H1 (cell line): ENCODE data around the gene ME3. TPM values are rescaled to one million over a fixed set of nuclear protein-coding genes. Genes with fewer than 3 reads are reported as not detected.

Experiments used
- CTCF ChIA-PET: fragments of 300-600 bp; sonication (Branson Sonifier 250); formaldehyde crosslinking; loops from one replicate; lab custom pipeline; 2021; ENCODE audit not compliant: partially characterized antibody; lab: Charles Lee
- POLR2A ChIA-PET: fragments of 300-600 bp; sonication (Branson Sonifier 250); formaldehyde crosslinking; loops from one replicate; lab custom pipeline; 2021; ENCODE audit warnings: inconsistent platforms; ENCODE audit not compliant: partially characterized antibody; lab: Charles Lee
- DNase-seq, 2 experiments: peaks; one replicate each; pipeline versions ENCODE4 v3.0.0 to v3.0.0-alpha.2; 2010 to 2022; ENCODE audit warnings: low spot score in 2 of 2, low read depth in 1 of 2, mixed read lengths in 1 of 2
- FAIRE-seq: peaks from 2 replicates; lab custom pipeline; 2011; peaks lifted over from hg19 to GRCh38; lab: Jason Lieb, UNC
- H2AFZ ChIP-seq: 2 replicates; pipeline ENCODE4 v1.8.1; 2012; ENCODE audit warnings: low read length, inconsistent platforms
- H2AK5ac ChIP-seq: 2 replicates; pipeline ENCODE4 v1.6.1; 2013; ENCODE audit warnings: low read depth, low read length
- H2BK120ac ChIP-seq: replicated peaks from 2 replicates; pipeline ENCODE3; 2013; ENCODE audit warnings: low read depth, low read length, inconsistent platforms
- H2BK12ac ChIP-seq: 2 replicates; pipeline ENCODE4 v1.6.1; 2013; ENCODE audit warnings: low read depth, low read length
- H2BK15ac ChIP-seq: 2 replicates; pipeline ENCODE4 v1.6.1; 2013; ENCODE audit warnings: low read length
- H2BK20ac ChIP-seq: 2 replicates; pipeline ENCODE4 v1.6.1; 2013; ENCODE audit warnings: low read length
- H2BK5ac ChIP-seq: 2 replicates; pipeline ENCODE4 v1.6.1; 2013; ENCODE audit warnings: low read depth, low read length
- H3K14ac ChIP-seq: 2 replicates; pipeline ENCODE4 v1.6.1; 2013; ENCODE audit warnings: inconsistent platforms; ENCODE audit not compliant: insufficient read length
- H3K18ac ChIP-seq: 2 replicates; pipeline ENCODE4 v1.6.1; 2013; ENCODE audit warnings: low read length; ENCODE audit errors: extremely low read depth
- H3K23ac ChIP-seq: 2 replicates; pipeline ENCODE4 v1.6.1; 2013; ENCODE audit warnings: inconsistent platforms; ENCODE audit not compliant: insufficient read length
- H3K23me2 ChIP-seq: 2 replicates; pipeline ENCODE4 v1.6.1; 2013; ENCODE audit warnings: low read depth, low read length
- H3K27ac ChIP-seq: 2 replicates; pipeline ENCODE4 v1.6.1; 2011; ENCODE audit warnings: low read depth, low read length, inconsistent platforms
- H3K27me3 ChIP-seq, 4 experiments: replicated peaks in 1 of 4; 1 replicate in 1 of 4; 2 replicates in 3 of 4; pipeline versions ENCODE4 v1.6.1 to v1.8.1; 2011 to 2013; ENCODE audit warnings: low read length in 3 of 4, mild to moderate bottlenecking in 3 of 4, inconsistent platforms in 2 of 4, mixed read lengths in 2 of 4, moderate library complexity in 1 of 4; ENCODE audit not compliant: control insufficient read depth in 3 of 4, insufficient read depth in 3 of 4; ENCODE audit errors: extremely low read depth in 1 of 4
- H3K36me3 ChIP-seq, 4 experiments: 2 replicates each; pipeline versions ENCODE4 v1.6.1 to v1.8.1; 2011 to 2013; ENCODE audit warnings: mild to moderate bottlenecking in 4 of 4, low read length in 3 of 4, moderate library complexity in 2 of 4, control low read depth in 1 of 4, inconsistent platforms in 1 of 4; ENCODE audit not compliant: insufficient read depth in 4 of 4, control insufficient read depth in 2 of 4
- H3K4ac ChIP-seq: replicated peaks from 2 replicates; pipeline ENCODE3; 2013; ENCODE audit warnings: low read length, low read depth, mixed read lengths, inconsistent platforms; ENCODE audit not compliant: insufficient read length
- H3K4me1 ChIP-seq, 4 experiments: replicated peaks in 1 of 4; 1 replicate in 1 of 4; 2 replicates in 3 of 4; pipeline versions ENCODE4 v1.6.1 to v1.8.1; 2011 to 2013; ENCODE audit warnings: low read length in 3 of 4, inconsistent platforms in 2 of 4, mixed read lengths in 1 of 4; ENCODE audit not compliant: insufficient read depth in 4 of 4, control insufficient read depth in 3 of 4
- H3K4me2 ChIP-seq, 2 experiments: 2 replicates each; pipeline versions ENCODE4 v1.6.1 to v1.8.1; 2011 to 2013; ENCODE audit warnings: low read depth in 2 of 2, low read length in 2 of 2, control low read depth in 1 of 2, inconsistent platforms in 1 of 2, mild to moderate bottlenecking in 1 of 2; ENCODE audit not compliant: insufficient read depth in 1 of 2
- H3K4me3 ChIP-seq, 4 experiments: fragments of 200-600, 300-600 bp in 1 of 4; sonication (generic), shearing (Covaris generic), sonication (Bioruptor Twin) in 1 of 4; 2 replicates each; pipeline versions ENCODE4 v1.5.1 to v1.8.1; 2011 to 2016; ENCODE audit warnings: low read length in 4 of 4, low read depth in 3 of 4, control low read depth in 2 of 4, inconsistent platforms in 2 of 4, mild to moderate bottlenecking in 2 of 4, mixed read lengths in 1 of 4, moderate library complexity in 1 of 4; ENCODE audit not compliant: insufficient read depth in 2 of 4; ENCODE audit errors: extremely low read depth in 1 of 4
- H3K56ac ChIP-seq: replicated peaks from 2 replicates; pipeline ENCODE3; 2013; ENCODE audit warnings: low read depth, mild to moderate bottlenecking, mixed read lengths, low read length, inconsistent platforms; ENCODE audit not compliant: insufficient read length
- H3K79me1 ChIP-seq: 2 replicates; pipeline ENCODE4 v1.6.1; 2013; ENCODE audit warnings: low read depth, low read length, control low read depth
- H3K79me2 ChIP-seq, 2 experiments: 2 replicates each; pipeline versions ENCODE4 v1.6.1 to v1.8.1; 2012 to 2013; ENCODE audit warnings: low read length in 2 of 2, mild to moderate bottlenecking in 2 of 2, inconsistent platforms in 1 of 2; ENCODE audit not compliant: insufficient read depth in 2 of 2, control insufficient read depth in 1 of 2
- H3K9ac ChIP-seq, 4 experiments: replicated peaks in 1 of 4; 1 replicate in 1 of 4; 2 replicates in 3 of 4; pipeline versions ENCODE4 v1.6.1 to v1.8.1; 2011 to 2013; ENCODE audit warnings: low read depth in 3 of 4, low read length in 3 of 4, control low read depth in 2 of 4, mild to moderate bottlenecking in 2 of 4, moderate library complexity in 2 of 4, inconsistent platforms in 1 of 4; ENCODE audit errors: extremely low read depth in 1 of 4
- H3K9me3 ChIP-seq, 2 experiments: 2 replicates each; pipeline versions ENCODE4 v1.6.1 to v1.8.1; 2012 to 2013; ENCODE audit warnings: mild to moderate bottlenecking in 2 of 2, moderate library complexity in 2 of 2, control low read depth in 1 of 2, inconsistent platforms in 1 of 2, low read depth in 1 of 2, low read length in 1 of 2, mixed read lengths in 1 of 2; ENCODE audit not compliant: insufficient read depth in 2 of 2
- H4K20me1 ChIP-seq, 2 experiments: replicated peaks in 1 of 2; 2 replicates each; pipeline versions ENCODE3 to v1.8.1; 2011 to 2013; ENCODE audit warnings: inconsistent platforms in 2 of 2, low read length in 2 of 2, mild to moderate bottlenecking in 1 of 2; ENCODE audit not compliant: insufficient read depth in 2 of 2, control insufficient read depth in 1 of 2
- H4K5ac ChIP-seq: 2 replicates; pipeline ENCODE4 v1.6.1; 2013; ENCODE audit warnings: low read length, low read depth, mixed read lengths, inconsistent platforms; ENCODE audit not compliant: insufficient read length
- H4K8ac ChIP-seq: 2 replicates; pipeline ENCODE4 v1.8.0; 2013; ENCODE audit warnings: mild to moderate bottlenecking, moderate library complexity, low read length, inconsistent platforms; ENCODE audit not compliant: insufficient read depth; ENCODE audit errors: extremely low read depth
- H4K91ac ChIP-seq: replicated peaks from 2 replicates; pipeline ENCODE3; 2013; ENCODE audit warnings: low read length, mixed read lengths, inconsistent platforms; ENCODE audit not compliant: insufficient read length
- ASH2L ChIP-seq: fragments of 200-600, 300-600 bp; sonication (generic); IDR thresholded peaks from one replicate; pipeline ENCODE4 v1.7.1; 2017; ENCODE audit warnings: low read length
- BCL11A ChIP-seq, 2 experiments: IDR thresholded peaks; one replicate each; pipeline ENCODE4 v1.6.1; 2011; ENCODE audit warnings: low read depth in 2 of 2, low read length in 2 of 2, mild to moderate bottlenecking in 2 of 2
- KDM1A ChIP-seq: fragments of 200-600, 300-600 bp; sonication (generic); IDR thresholded peaks from 2 replicates; pipeline ENCODE4 v1.7.1; 2016; ENCODE audit warnings: mild to moderate bottlenecking, low read length, borderline replicate concordance
- RXRA ChIP-seq: IDR thresholded peaks from 2 replicates; pipeline ENCODE4 v1.6.1; 2011; ENCODE audit warnings: low read depth, mild to moderate bottlenecking, low read length, moderate library complexity; ENCODE audit not compliant: insufficient read depth
- SP1 ChIP-seq: IDR thresholded peaks from 2 replicates; pipeline ENCODE4 v1.6.1; 2011; ENCODE audit warnings: low read depth, low read length
- TEAD4 ChIP-seq: IDR thresholded peaks from 2 replicates; pipeline ENCODE4 v1.6.1; 2012; ENCODE audit warnings: low read depth, low read length, inconsistent platforms, mixed read lengths
- WGBS, 2 experiments: shearing (Covaris generic) in 1 of 2; methylation state at CpG; one replicate each; pipeline versions ENCODE4 v1.1.6 to v1.1.7; 2013 to 2015; ENCODE audit warnings: low lambda C conversion rate in 2 of 2, mixed read lengths in 2 of 2, inconsistent platforms in 1 of 2, low coverage in 1 of 2, missing lambda C conversion rate in 1 of 2; ENCODE audit not compliant: insufficient replicate concordance in 2 of 2, insufficient coverage in 1 of 2, insufficient read length in 1 of 2; ENCODE audit errors: extremely low coverage in 1 of 2, missing lambda C conversion rate in 1 of 2; 5-methylcytosine and 5-hydroxymethylcytosine counted together
- polyA plus RNA-seq, 7 experiments: library from polyadenylated mRNA; depleted of rRNA in 3 of 7; stranded (reverse) in 5 of 7; unstranded in 2 of 7; fragments of >200 nt in 5 of 7; fragments of 200-250 nt in 2 of 7; gene quantifications; 1 replicate in 5 of 7; 2 replicates in 1 of 7; 4 replicates in 1 of 7; pipeline versions ENCODE4 v1.2.1 to v1.2.3, GENCODE V29; 2011 to 2013; ENCODE audit warnings: missing spikeins in 2 of 7, mixed read lengths in 2 of 7
- total RNA-seq: library from RNA; stranded (reverse); fragmentation: NEBNext Ultra II Directional; extraction: Animal tissue kit (Norgen Biotek cat#: 25700); gene quantifications from 2 replicates; pipeline ENCODE4 v1.2.1, GENCODE V29; 2021
- TF ChIP-seq, protein P1 (sequence below), 3 experiments: IDR thresholded peaks; 1 replicate in 2 of 3; 2 replicates in 1 of 3; pipeline versions ENCODE4 v1.5.1 to v1.6.1; 2011; ENCODE audit warnings: low read length in 3 of 3, mild to moderate bottlenecking in 3 of 3, inconsistent platforms in 2 of 3, low read depth in 1 of 3, moderate library complexity in 1 of 3; ENCODE audit not compliant: insufficient read depth in 1 of 3; ENCODE audit errors: control extremely low read depth in 1 of 3

ME3 gene
- total and polyA plus RNA-seq, 2 of the 8 experiments (the other 6 are each of a cell fraction or from before 2014, with no cell fraction given), result 1.5 to 2.8 TPM

DNA sequence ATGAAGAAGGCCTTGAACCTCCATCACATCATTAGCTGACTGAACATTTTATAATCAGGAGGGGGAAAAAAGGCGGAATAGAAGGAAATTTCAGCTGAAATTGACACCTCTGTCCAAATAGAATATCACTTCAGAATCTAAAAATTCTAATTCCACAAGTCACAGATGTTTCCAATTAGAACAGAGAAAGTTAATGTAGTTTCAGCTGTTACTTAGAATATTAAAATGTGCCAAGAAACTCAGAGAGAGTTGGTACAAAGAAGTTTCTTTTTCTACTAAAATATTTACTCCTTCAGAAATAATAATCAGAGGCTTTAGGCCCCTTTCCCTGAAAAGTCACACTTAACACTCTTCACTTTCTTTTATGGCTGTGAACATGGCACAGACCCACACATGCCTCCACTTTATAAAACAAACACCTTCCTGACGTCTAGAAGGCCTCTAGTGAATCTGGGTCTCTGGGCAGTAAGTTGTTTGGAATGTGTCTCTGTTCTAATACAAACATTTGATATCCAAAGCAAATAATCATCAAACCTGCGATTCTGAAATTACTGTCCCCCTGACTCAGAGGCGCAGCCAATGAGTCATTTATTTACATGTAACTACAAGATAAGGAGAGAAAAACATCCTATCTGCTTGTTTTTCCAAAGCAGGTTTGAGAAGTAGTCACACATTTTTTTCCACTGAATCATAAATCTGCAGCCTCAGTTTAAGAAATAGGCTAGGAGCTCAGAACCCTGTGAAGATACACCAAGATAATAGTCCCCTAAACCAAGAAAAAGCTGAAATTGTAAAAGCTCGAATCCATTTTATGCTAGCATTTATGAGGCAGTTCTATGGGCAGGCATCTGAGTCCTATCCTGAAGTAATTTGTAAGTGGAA lies 148.4 kb downstream of the ME3 start:
- no peak overlapping the region for H4K5ac ChIP-seq
- H3K4me2 ChIP-seq, result no peak overlapping the region
- H2BK120ac ChIP-seq, result no peak overlapping the region
- H3K23me2 ChIP-seq, result no peaks in the 10 kb centered on the region
- H4K91ac ChIP-seq, result no peak overlapping the region
- no peak overlapping the region for H4K8ac ChIP-seq
- no peaks in the 10 kb centered on the region for H3K79me1 ChIP-seq
- H3K27ac ChIP-seq, result no peak overlapping the region
- no peak overlapping the region for H2BK15ac ChIP-seq
- H2BK5ac ChIP-seq, result no peak overlapping the region
- H3K36me3 ChIP-seq, result no peaks in the 10 kb centered on the region
- no peaks in the 10 kb centered on the region for H3K79me2 ChIP-seq
- WGBS, 2 experiments, result 83% methylated on average over 5 of the region's 5 CpGs; no CpG with 5 or more reads in 1 of the 2 experiments
- H3K23ac ChIP-seq, result no peak overlapping the region
- H2AK5ac ChIP-seq, result no peak overlapping the region
- H3K9me3 ChIP-seq, result peaks cover 5 to 13% of the 10 kb centered on the region in 2 experiments; a peak in 3 of 4 replicates
- DNase-seq (no peak), FAIRE-seq (no peak)
- no peaks in the 10 kb centered on the region for H4K20me1 ChIP-seq
- CTCF ChIA-PET, result interaction anchor here (1.2 to 1.8 kb wide), 2 partner anchors 48 to 67 kb away, joined by 3 to 6 read pairs; no protein-coding TSS in a partner anchor
- H2BK12ac ChIP-seq, result no peak overlapping the region
- H3K14ac ChIP-seq, result no peak overlapping the region
- no peak overlapping the region for H2AFZ ChIP-seq
- no peak overlapping the region for H3K4me3 ChIP-seq
- H3K56ac ChIP-seq, result peak overlapping the region; percentile 39
- no peaks in the 10 kb centered on the region for H3K27me3 ChIP-seq
- H2BK20ac ChIP-seq, result no peak overlapping the region
- no peaks in the 10 kb centered on the region; a peak in 1 of 7 replicates for H3K4me1 ChIP-seq
- POLR2A ChIA-PET, result no interaction called here
- H3K9ac ChIP-seq, result no peak overlapping the region
- H3K4ac ChIP-seq, result no peak overlapping the region
- TF ChIP-seq BCL11A (IDR thresholded peaks at IDR 0.05; ENCODE audit: low read depth in 2 of 2, low read length in 2 of 2) (no peak), TEAD4 (no peak), KDM1A (no peak), SP1 (no peak), ASH2L (no peak), RXRA (no peak)
- TF ChIP-seq, protein P1, sequence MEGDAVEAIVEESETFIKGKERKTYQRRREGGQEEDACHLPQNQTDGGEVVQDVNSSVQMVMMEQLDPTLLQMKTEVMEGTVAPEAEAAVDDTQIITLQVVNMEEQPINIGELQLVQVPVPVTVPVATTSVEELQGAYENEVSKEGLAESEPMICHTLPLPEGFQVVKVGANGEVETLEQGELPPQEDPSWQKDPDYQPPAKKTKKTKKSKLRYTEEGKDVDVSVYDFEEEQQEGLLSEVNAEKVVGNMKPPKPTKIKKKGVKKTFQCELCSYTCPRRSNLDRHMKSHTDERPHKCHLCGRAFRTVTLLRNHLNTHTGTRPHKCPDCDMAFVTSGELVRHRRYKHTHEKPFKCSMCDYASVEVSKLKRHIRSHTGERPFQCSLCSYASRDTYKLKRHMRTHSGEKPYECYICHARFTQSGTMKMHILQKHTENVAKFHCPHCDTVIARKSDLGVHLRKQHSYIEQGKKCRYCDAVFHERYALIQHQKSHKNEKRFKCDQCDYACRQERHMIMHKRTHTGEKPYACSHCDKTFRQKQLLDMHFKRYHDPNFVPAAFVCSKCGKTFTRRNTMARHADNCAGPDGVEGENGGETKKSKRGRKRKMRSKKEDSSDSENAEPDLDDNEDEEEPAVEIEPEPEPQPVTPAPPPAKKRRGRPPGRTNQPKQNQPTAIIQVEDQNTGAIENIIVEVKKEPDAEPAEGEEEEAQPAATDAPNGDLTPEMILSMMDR (IDR thresholded peaks at IDR 0.05; ENCODE audit: control extremely low read depth in 1 of 3, insufficient read depth in 1 of 3, low read depth in 1 of 3, low read length in 3 of 3), result no peak
- TF ChIP-seq, all 59 proteins: peak for 0
- no peak overlapping the region for H3K18ac ChIP-seq
